Measurements from ENCODE around the gene OIP5. TPM values are rescaled to one million over a fixed set of nuclear protein-coding genes. Genes with fewer than 3 reads are reported as not detected.
A peak's percentile ranks its signal among the peaks of the same experiment; 100 is the strongest.
"Not testable (repeated sequence)": the region's sequence is repeated elsewhere in the genome, so short reads cannot be mapped to it uniquely, and the experiment has no call there.

The OIP5 gene
- total and polyA plus RNA-seq, 10 of the 15 experiments (the other 5 are each of a cell fraction or from before 2014, with no cell fraction given) = 4.8 to 61.4 (median 22.1) TPM

GRCh38 chr15:41282980-41283652 lies 49.3 kb downstream of the OIP5 start (continued):
- TF ChIP-seq, protein P1, sequence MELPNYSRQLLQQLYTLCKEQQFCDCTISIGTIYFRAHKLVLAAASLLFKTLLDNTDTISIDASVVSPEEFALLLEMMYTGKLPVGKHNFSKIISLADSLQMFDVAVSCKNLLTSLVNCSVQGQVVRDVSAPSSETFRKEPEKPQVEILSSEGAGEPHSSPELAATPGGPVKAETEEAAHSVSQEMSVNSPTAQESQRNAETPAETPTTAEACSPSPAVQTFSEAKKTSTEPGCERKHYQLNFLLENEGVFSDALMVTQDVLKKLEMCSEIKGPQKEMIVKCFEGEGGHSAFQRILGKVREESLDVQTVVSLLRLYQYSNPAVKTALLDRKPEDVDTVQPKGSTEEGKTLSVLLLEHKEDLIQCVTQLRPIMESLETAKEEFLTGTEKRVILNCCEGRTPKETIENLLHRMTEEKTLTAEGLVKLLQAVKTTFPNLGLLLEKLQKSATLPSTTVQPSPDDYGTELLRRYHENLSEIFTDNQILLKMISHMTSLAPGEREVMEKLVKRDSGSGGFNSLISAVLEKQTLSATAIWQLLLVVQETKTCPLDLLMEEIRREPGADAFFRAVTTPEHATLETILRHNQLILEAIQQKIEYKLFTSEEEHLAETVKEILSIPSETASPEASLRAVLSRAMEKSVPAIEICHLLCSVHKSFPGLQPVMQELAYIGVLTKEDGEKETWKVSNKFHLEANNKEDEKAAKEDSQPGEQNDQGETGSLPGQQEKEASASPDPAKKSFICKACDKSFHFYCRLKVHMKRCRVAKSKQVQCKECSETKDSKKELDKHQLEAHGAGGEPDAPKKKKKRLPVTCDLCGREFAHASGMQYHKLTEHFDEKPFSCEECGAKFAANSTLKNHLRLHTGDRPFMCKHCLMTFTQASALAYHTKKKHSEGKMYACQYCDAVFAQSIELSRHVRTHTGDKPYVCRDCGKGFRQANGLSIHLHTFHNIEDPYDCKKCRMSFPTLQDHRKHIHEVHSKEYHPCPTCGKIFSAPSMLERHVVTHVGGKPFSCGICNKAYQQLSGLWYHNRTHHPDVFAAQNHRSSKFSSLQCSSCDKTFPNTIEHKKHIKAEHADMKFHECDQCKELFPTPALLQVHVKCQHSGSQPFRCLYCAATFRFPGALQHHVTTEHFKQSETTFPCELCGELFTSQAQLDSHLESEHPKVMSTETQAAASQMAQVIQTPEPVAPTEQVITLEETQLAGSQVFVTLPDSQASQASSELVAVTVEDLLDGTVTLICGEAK (IDR thresholded peaks at IDR 0.05; ENCODE audit: borderline replicate concordance) = peak; percentile 60; the same call in 1 of the 2 replicates
- TF ChIP-seq NFIC (IDR thresholded peaks at IDR 0.05; ENCODE audit: low read depth, low read length) = 0 out of 2 replicates have a peak, but pooled peaks have one; percentile 7
- 0 out of 2 replicates have a peak, but pooled peaks have one; percentile 23 for TF ChIP-seq ASH2L (IDR thresholded peaks at IDR 0.05; ENCODE audit: borderline replicate concordance, low read depth)
- TF ChIP-seq MTA2 (IDR thresholded peaks at IDR 0.05; ENCODE audit: low read depth) = 0 out of 2 replicates have a peak, but pooled peaks have one; percentile 34
- peak; percentile 63 for TF ChIP-seq MEF2B (IDR thresholded peaks at IDR 0.05; ENCODE audit: partially characterized antibody, poor library complexity, severe bottlenecking)

DNA sequence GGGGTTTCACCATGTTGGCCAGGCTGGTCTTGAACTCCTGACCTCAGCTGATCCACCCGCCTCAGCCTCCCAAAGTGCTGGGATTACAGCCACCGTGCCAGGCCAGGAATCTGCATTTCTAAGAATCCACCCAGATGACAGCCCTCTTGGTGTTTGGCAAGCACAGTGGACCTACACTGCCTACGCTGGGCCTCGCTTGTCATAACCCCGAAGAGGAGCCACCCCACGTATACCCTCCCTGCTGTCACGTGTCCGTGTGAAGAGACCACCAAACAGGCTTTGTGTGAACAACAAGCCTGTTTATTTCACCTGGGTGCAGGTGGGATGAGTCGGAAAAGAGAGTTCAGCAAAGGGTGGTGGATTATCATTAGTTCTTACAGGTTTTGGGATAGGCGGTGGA lies 50.0 kb downstream of the OIP5 start:
- CTCF ChIA-PET = interaction anchor here (1.4 kb wide), 1 partner anchor 48 kb away, joined by 3 read pairs; no protein-coding TSS in a partner anchor
- intact Hi-C loops (cut with micrococcal nuclease; ENCODE audit: unreplicated experiment) = loop anchor here (5.0 kb wide), 1 partner anchor 50 kb away; the partner anchor contains the start of genes CHP1 and EXD1
- FAIRE-seq; ATAC-seq; DNase-seq (ENCODE audit: low read depth, low spot score); H2AFZ ChIP-seq (ENCODE audit: control insufficient read depth, low read depth, low read length); H3K9me3 ChIP-seq (replicated peaks; ENCODE audit: control insufficient read depth, insufficient read depth, low read length); in situ Hi-C loops (cut with MboI); H3K27me3 ChIP-seq (replicated peaks in 1 of 2; ENCODE audit: control insufficient read depth in 2 of 2, insufficient read depth in 2 of 2, low read length in 1 of 2); BruUV-seq (replicated peaks); H4K20me1 ChIP-seq (ENCODE audit: control insufficient read depth, insufficient read depth); H3K4me1 ChIP-seq (ENCODE audit: control insufficient read depth, insufficient read depth, low read length); H3K4me3 ChIP-seq; H3K27ac ChIP-seq (ENCODE audit: control insufficient read depth, insufficient read depth); H3K9ac ChIP-seq (ENCODE audit: control insufficient read depth, insufficient read depth, low read length); H3K4me2 ChIP-seq (ENCODE audit: control insufficient read depth, insufficient read depth): not testable (repeated sequence)
- Histone ChIP-seq H3K36me3 (ENCODE audit: control insufficient read depth in 2 of 2, insufficient read depth in 2 of 2, low read length in 1 of 2) (peaks cover 1 to 12% of the 10 kb centered on the region in 2 experiments; a peak in 2 of 4 replicates), H3K79me2 (ENCODE audit: control insufficient read depth, insufficient read depth, low read length) (peaks cover 37% of the 10 kb centered on the region)
- POLR2A ChIA-PET = interaction anchor here (0.5 to 1.5 kb wide), 2 partner anchors 51 to 234 kb away, joined by 4 to 7 read pairs; partner anchors contain the start of gene NUSAP1
- SMC1A ChIA-PET (ENCODE audit: uncharacterized antibody, unreplicated experiment) = interaction anchor here (1.5 to 2.0 kb wide), 2 partner anchors 9 to 50 kb away, joined by 4 to 10 read pairs; partner anchors contain the start of genes NUSAP1 and OIP5
- 98% methylated on average over 10 of the region's 10 CpGs for WGBS (ENCODE audit: insufficient coverage, insufficient replicate concordance, low lambda C conversion rate, missing lambda C conversion rate)
- RAD21 ChIA-PET (ENCODE audit: unreplicated experiment) = interaction anchor here (1.1 kb wide), 1 partner anchor 390 kb away, joined by 3 read pairs; no protein-coding TSS in a partner anchor
